GM18505 (cell line): ENCODE measurements around the gene GP5.

Source experiments
- ATAC-seq: cut with Tn5 transposase; IDR thresholded peaks from one replicate; pipeline ENCODE4 v1.9.1; 2021; ENCODE audit not compliant: unreplicated experiment
- POLR2A ChIP-seq: IDR thresholded peaks from 4 replicates; pipeline ENCODE4 v1.6.1; 2011; ENCODE audit warnings: borderline replicate concordance; ENCODE audit not compliant: insufficient read depth, insufficient read length; ENCODE audit errors: extremely low read depth

Gene GP5

GRCh38 chr3:194392576-194392975, 6.5 kb downstream of the GP5 start:
- TF ChIP-seq POLR2A: no peak
- ATAC-seq: no peak

DNA sequence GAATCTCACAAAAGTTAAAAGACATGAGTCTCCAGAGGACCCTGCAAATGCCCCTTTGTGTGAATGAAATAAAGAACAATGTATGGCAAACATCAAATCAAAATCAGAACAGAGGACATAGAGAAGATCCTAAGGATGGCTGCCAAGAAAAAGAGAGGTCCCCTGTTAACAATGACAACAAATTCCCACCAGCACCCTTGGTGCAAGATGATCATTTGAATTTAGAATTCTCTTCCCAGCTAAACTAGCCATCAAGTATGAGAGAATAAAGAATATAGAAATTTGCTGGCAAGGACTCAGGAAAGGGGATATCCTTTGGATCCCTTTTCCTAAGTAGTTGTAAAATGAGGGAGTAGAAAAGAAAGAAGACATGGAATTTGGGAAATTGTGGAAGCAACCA, 8.2 kb downstream of the GP5 start:
- no peak for ATAC-seq

DNA sequence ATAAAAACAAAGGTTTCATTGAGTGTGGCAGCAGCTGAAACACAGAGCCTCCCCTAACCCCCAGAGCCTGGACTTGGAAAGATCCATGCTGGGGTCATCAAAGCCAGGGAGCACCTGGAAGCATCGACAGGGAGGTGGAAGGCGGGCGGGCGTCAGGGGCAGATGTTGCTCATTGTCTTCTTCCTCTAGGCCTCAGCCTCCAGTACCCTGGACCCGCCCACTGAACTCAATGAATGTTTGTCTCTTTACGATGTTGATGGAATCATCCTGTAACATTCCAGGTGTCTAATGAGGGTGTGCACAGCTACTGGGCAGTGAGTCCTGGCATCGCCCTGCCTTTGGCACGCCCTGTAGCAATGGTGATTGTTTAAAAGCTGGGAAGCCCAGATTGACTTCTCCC, 9.8 kb downstream of the GP5 start:
- ATAC-seq: no peak
- TF ChIP-seq POLR2A: no peak

More for the DNA sequence above, 8.2 kb downstream of the GP5 start:
- TF ChIP-seq POLR2A: no peak

DNA sequence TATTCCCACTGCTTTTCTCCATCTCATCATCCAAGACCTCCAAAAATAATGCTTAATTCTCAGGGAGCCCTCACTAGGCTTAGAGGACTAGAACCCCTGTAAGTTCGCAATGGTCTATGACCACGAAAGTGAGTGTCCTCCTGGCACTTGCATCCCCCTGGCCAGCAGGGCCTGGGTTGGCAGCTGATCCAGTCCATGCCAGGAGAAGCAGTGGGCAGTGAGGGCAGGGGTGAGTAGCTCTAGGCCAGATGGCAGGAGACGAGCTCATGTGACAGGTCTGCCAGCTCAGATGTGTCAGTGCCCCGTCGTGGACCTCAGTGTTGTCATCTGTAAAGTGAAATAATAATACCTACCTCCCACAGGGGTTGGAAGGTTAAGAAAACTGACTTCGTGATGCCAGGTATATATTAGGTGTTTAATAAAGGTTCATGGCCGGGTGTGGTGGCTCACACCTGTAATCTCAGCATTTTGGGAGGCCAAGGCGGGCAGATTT, 11.1 kb downstream of the GP5 start:
- no peak for ATAC-seq
- no peak for TF ChIP-seq POLR2A

- no peak for TF ChIP-seq POLR2A
Observed at GRCh38 chr3:194387276-194387675, 11.8 kb downstream of the GP5 start.

GRCh38 chr3:194386648-194387047, 12.4 kb downstream of the GP5 start:
- TF ChIP-seq POLR2A: no peak
- ATAC-seq: no peak

More at GRCh38 chr3:194387276-194387675, 11.8 kb downstream of the GP5 start:
- ATAC-seq: no peak

DNA sequence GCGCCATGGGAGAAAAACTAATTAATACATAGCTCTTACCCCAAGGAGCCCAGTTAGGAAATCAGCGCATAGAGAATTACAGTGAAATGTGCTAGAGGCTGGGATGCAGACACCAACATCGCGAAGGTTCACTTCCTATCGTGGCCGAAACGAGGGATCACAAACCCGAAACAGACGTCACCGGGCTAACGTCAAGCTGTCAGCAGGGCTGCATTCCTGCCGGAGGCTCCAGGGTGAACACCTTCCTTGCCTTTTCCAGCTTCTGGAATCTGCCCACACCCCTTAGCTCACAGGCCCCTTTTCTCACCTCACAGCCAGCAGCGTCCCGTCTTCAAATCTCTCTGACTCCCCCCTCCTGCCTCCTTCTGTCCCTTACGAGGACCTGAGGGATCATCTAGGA, 13.0 kb downstream of the GP5 start:
- no peak for ATAC-seq
- TF ChIP-seq POLR2A: no peak

GRCh38 chr3:194384569-194385001, 14.5 kb downstream of the GP5 start:
- ATAC-seq: no peak
- TF ChIP-seq POLR2A: no peak

DNA sequence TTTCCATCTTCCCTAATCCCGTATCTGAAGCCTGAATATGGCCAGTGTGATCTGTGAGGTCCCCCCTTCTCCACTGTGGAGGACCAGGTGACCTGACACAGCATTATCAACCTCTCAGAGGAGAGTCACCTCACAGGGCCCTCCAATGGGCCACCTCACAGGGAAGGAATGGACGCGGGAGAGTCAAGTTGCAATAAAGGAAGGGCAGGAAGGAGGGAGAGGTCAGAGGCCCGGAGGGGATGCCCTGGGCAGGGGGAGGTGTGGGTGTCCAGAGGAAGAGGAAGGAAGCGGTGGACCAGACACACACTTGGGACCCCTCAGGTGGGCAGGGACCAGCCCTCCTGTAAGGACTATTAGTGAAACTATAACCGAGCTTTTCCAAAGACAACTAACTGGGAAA, 14.9 kb downstream of the GP5 start:
- TF ChIP-seq POLR2A: no peak
- no peak for ATAC-seq

DNA sequence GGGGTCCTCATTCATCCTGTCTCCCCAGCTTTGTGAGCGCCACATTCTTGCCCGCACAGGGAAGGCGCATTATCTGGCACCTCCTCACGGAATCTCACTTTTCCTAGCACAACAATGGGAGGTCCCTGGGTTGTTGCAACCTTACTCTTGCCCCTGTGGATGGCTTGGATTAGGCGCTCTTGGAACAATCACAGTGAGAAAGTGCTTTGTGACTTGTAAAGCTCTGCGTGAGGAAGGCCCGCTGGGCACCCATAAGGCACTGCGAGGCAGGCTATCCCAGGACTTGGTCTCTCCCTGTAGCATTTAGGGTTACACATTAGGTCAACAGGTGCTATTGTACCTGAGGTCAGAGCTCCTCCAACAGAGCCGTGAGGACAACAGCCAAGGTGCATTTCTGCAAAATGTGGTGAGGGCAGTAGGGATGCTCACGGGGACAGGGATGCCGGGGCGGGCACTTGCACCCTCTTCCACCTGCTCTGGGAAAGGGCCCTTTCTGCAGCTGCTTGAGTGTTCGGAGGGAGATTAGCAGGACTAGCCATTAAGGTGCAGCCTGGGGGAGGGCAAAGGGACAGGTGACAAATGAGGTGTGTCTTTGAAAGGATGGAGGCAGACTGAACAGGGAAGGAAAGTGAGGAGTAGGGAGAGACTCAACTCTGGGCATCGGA, 15.7 kb downstream of the GP5 start:
- TF ChIP-seq POLR2A: no peak
- no peak for ATAC-seq

- no peak for ATAC-seq
- no peak for TF ChIP-seq POLR2A
Observed at GRCh38 chr3:194382892-194383223, 16.2 kb downstream of the GP5 start.

DNA sequence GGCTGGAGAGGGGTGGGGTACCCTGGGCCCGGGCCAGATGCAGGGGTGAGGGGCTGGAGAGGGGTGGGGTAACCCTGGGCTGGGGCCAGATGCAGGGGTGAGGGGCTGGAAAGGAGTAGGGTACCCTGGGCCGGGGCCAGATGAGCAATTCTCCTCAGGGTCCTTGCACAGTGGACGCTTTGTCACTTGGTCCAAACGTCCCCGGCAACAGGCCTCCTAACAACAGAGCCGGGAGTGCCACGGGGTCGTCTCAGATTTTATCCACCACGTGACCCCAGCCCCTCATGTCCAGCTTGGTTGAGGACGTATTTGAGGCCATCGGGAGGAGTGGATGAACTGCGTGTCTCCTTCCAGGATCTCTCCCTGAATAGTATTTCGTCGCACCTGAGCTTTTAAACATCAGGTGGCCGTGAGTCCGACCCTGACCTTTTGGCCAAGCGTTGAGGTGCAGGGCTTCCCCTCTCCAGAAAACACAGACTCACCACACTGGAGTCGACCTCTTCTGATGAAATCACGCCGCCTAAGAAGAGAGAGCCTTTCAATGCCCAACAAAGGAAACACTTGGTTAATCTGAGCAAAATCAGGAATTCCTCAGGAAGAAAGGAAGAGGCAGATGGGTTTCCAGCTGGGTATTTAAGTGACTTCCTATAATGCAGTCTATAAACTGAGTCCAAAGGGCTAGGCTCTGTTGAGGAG, 16.7 kb downstream of the GP5 start:
- ATAC-seq: no peak
- no peak for TF ChIP-seq POLR2A

DNA sequence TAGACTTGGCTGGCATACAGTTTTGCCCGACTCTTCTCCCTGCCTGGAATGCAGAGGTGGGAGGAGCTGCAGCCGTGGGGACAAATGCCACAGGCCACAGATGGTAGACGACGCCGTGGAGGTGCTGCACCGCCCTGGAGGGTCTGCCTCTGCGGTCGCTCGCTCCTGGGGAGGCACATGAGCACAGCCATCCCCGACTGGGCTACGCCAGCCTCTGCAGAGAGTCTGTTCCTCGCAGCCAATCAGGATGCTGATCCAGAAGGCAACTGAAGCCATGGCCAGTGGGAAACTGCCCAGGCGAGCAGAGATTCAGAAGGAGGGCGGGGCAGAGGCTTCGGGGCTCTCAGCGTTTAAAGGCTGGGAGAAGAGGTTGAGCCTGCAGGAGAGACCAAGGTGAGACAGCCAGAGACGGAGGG, 17.6 kb downstream of the GP5 start:
- ATAC-seq: no peak

DNA sequence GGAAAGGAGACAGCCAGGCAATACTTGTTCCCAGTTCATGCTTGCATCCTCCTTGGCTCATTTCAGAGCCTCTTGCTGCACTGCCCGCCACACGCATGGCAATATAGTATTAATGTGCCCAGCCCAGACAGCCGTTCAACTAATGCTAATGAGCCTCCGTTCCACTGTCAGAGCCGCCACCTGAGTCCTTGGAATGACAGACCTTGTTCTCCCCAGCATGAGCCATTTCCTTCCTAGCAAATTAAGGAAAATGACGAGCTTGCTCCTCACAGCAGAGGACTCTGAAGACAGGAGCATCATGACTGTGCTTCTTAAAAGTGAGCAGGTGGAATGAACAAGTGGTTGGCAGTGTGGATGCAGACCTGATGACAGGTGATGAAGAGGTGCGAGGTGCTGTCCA, 18.7 kb downstream of the GP5 start:
- no peak for ATAC-seq
- TF ChIP-seq POLR2A: no peak

More for the DNA sequence above, 17.6 kb downstream of the GP5 start:
- no peak for TF ChIP-seq POLR2A
